HepG2 (cell line): Measurements from ENCODE around the gene UTS2R. TPM values are rescaled to one million over a fixed set of nuclear protein-coding genes. Genes with fewer than 3 reads are reported as not detected.

ENCODE experiments used
- BRCA1 ChIP-seq: sonication (generic); formaldehyde crosslinking; IDR thresholded peaks from 2 replicates; pipeline ENCODE4 v1.4.0; 2020; ENCODE audit warnings: missing genetic modification reagents
- EEA1 ChIP-seq: sonication (generic); formaldehyde crosslinking; IDR thresholded peaks from 2 replicates; pipeline ENCODE4 v1.5.1; 2020; ENCODE audit warnings: mild to moderate bottlenecking, missing genetic modification reagents, borderline replicate concordance
- FOXK1 ChIP-seq: sonication (generic); formaldehyde crosslinking; IDR thresholded peaks from 2 replicates; pipeline ENCODE4 v1.4.0; 2020; ENCODE audit warnings: low read depth, missing genetic modification reagents, borderline replicate concordance
- FOXO1 ChIP-seq: sonication (generic); formaldehyde crosslinking; IDR thresholded peaks from 2 replicates; pipeline ENCODE4 v1.4.0; 2020; ENCODE audit warnings: missing genetic modification reagents
- GABPA ChIP-seq, 2 experiments: IDR thresholded peaks; 2 replicates each; pipeline ENCODE4 v1.6.1; 2011 to 2016; ENCODE audit warnings: low read depth in 2 of 2, low read length in 1 of 2, missing biosample characterization in 1 of 2, missing genetic modification characterization in 1 of 2
- NFATC3 ChIP-seq: sonication (generic); formaldehyde crosslinking; IDR thresholded peaks from 2 replicates; pipeline ENCODE4 v1.5.1; 2020; ENCODE audit warnings: mild to moderate bottlenecking, missing genetic modification reagents
- NFE2L2 ChIP-seq: fragments of 150-350 bp; IDR thresholded peaks from 2 replicates; pipeline ENCODE4 v1.6.1; 2014; ENCODE audit warnings: low read length
- NFIC ChIP-seq: IDR thresholded peaks from 2 replicates; pipeline ENCODE4 v1.6.1; 2012; ENCODE audit warnings: mild to moderate bottlenecking, low read length, inconsistent platforms
- SRSF4 ChIP-seq: fragments of 200-400 bp; formaldehyde crosslinking; IDR thresholded peaks from one replicate; pipeline ENCODE4 v1.6.1; 2018; ENCODE audit warnings: mild to moderate bottlenecking, low read depth, low read length, moderate library complexity; ENCODE audit not compliant: poor library complexity, severe bottlenecking
- TEF ChIP-seq: sonication (generic); formaldehyde crosslinking; IDR thresholded peaks from 2 replicates; pipeline ENCODE4 v1.5.0; 2020; ENCODE audit warnings: missing genetic modification reagents
- THRA ChIP-seq: sonication (generic); formaldehyde crosslinking; IDR thresholded peaks from 2 replicates; pipeline ENCODE4 v1.4.0; 2020; ENCODE audit warnings: missing genetic modification reagents, borderline replicate concordance
- ZNF230 ChIP-seq: sonication (generic); formaldehyde crosslinking; IDR thresholded peaks from 2 replicates; pipeline ENCODE4 v1.4.0; 2020; ENCODE audit warnings: mild to moderate bottlenecking, missing genetic modification reagents
- ZNF274 ChIP-seq: sonication (generic); formaldehyde crosslinking; IDR thresholded peaks from 2 replicates; pipeline ENCODE4 v1.5.1; 2020; ENCODE audit warnings: mild to moderate bottlenecking, missing genetic modification reagents
- ZNF296 ChIP-seq: sonication (generic); formaldehyde crosslinking; conservative IDR thresholded peaks from 2 replicates; pipeline ENCODE4 v1.5.0; 2020; ENCODE audit warnings: mild to moderate bottlenecking, missing genetic modification reagents
- ZNF335 ChIP-seq: sonication (generic); formaldehyde crosslinking; IDR thresholded peaks from 2 replicates; pipeline ENCODE4 v1.4.0; 2020; ENCODE audit warnings: missing genetic modification reagents
- ZNF572 ChIP-seq: sonication (generic); formaldehyde crosslinking; IDR thresholded peaks from 2 replicates; pipeline ENCODE4 v1.5.1; 2020; ENCODE audit warnings: mild to moderate bottlenecking, missing genetic modification reagents
- ZNF766 ChIP-seq: sonication (generic); formaldehyde crosslinking; IDR thresholded peaks from 2 replicates; pipeline ENCODE4 v1.5.0; 2020; ENCODE audit warnings: missing genetic modification reagents, borderline replicate concordance
- ZNF790 ChIP-seq: sonication (generic); formaldehyde crosslinking; IDR thresholded peaks from 2 replicates; pipeline ENCODE4 v1.8.0; 2022; ENCODE audit warnings: missing genetic modification reagents, mild to moderate bottlenecking, borderline replicate concordance
- ZZZ3 ChIP-seq: sonication (generic); formaldehyde crosslinking; IDR thresholded peaks from 2 replicates; pipeline ENCODE4 v1.4.0; 2020; ENCODE audit warnings: missing genetic modification reagents, mild to moderate bottlenecking, borderline replicate concordance
- polyA plus RNA-seq, 8 experiments: library from polyadenylated mRNA; depleted of rRNA in 3 of 8; stranded (reverse) in 7 of 8; unstranded in 1 of 8; fragments of >200 nt; fragmentation: Illumina TruSeq in 4 of 8; extraction: Trizol in 4 of 8; gene quantifications; 2 replicates each; pipeline versions ENCODE4 v1.2.1 to v1.2.3, GENCODE V29; 2011 to 2016; ENCODE audit warnings: low read depth in 4 of 8, missing spikeins in 1 of 8, mixed read lengths in 1 of 8; ENCODE audit not compliant: insufficient read depth in 1 of 8
- total RNA-seq, 5 experiments: library from RNA; depleted of rRNA; stranded (reverse); fragments of >200 nt; fragmentation: Illumina TruSeq; extraction: Trizol; gene quantifications; 2 replicates each; pipeline ENCODE4 v1.2.3, GENCODE V29; 2016; ENCODE audit warnings: low read depth in 1 of 5
- TF ChIP-seq, protein P1 (sequence below): sonication (generic); formaldehyde crosslinking; conservative IDR thresholded peaks from 2 replicates; pipeline ENCODE4 v1.8.0; 2022; ENCODE audit warnings: mild to moderate bottlenecking, moderate library complexity, missing genetic modification reagents
- TF ChIP-seq, protein P2 (sequence below): sonication (generic); formaldehyde crosslinking; IDR thresholded peaks from 2 replicates; pipeline ENCODE4 v1.5.1; 2020; ENCODE audit warnings: missing genetic modification reagents, mild to moderate bottlenecking, borderline replicate concordance
- TF ChIP-seq, protein P3 (sequence below): sonication (generic); formaldehyde crosslinking; IDR thresholded peaks from 2 replicates; pipeline ENCODE4 v1.4.0; 2020; ENCODE audit warnings: missing genetic modification reagents

The UTS2R gene
- total and polyA plus RNA-seq, 2 of the 13 experiments (the other 11 are each of a cell fraction or from before 2014, with no cell fraction given), result 0.13 to 0.15 TPM

- TF ChIP-seq THRA (CRISPR knock-in tag), result peak; percentile 94
- peak; percentile 47 for TF ChIP-seq FOXO1 (CRISPR knock-in tag)
- TF ChIP-seq ZNF335 (CRISPR knock-in tag), result peak; percentile 70; the same call in 1 of the 2 replicates
- no peak for TF ChIP-seq ZZZ3 (CRISPR knock-in tag)
- TF ChIP-seq NFATC3 (CRISPR knock-in tag), result no peak
- no peak for TF ChIP-seq BRCA1
- TF ChIP-seq NFE2L2, result no peak
- no peak for TF ChIP-seq GABPA (IDR thresholded peaks at IDR 0.05; ENCODE audit: low read depth, low read length)
- no peak for TF ChIP-seq GABPA (CRISPR knock-in tag; IDR thresholded peaks at IDR 0.05; ENCODE audit: low read depth)
- no peak for TF ChIP-seq TEF (CRISPR knock-in tag)
- peak; percentile 30; the same call in 1 of the 2 replicates for TF ChIP-seq FOXK1 (CRISPR knock-in tag)
- TF ChIP-seq, protein P1, sequence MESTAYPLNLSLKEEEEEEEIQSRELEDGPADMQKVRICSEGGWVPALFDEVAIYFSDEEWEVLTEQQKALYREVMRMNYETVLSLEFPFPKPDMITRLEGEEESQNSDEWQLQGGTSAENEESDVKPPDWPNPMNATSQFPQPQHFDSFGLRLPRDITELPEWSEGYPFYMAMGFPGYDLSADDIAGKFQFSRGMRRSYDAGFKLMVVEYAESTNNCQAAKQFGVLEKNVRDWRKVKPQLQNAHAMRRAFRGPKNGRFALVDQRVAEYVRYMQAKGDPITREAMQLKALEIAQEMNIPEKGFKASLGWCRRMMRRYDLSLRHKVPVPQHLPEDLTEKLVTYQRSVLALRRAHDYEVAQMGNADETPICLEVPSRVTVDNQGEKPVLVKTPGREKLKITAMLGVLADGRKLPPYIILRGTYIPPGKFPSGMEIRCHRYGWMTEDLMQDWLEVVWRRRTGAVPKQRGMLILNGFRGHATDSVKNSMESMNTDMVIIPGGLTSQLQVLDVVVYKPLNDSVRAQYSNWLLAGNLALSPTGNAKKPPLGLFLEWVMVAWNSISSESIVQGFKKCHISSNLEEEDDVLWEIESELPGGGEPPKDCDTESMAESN, result no peak
- no peak for TF ChIP-seq ZNF296 (CRISPR knock-in tag)
- TF ChIP-seq, protein P2, sequence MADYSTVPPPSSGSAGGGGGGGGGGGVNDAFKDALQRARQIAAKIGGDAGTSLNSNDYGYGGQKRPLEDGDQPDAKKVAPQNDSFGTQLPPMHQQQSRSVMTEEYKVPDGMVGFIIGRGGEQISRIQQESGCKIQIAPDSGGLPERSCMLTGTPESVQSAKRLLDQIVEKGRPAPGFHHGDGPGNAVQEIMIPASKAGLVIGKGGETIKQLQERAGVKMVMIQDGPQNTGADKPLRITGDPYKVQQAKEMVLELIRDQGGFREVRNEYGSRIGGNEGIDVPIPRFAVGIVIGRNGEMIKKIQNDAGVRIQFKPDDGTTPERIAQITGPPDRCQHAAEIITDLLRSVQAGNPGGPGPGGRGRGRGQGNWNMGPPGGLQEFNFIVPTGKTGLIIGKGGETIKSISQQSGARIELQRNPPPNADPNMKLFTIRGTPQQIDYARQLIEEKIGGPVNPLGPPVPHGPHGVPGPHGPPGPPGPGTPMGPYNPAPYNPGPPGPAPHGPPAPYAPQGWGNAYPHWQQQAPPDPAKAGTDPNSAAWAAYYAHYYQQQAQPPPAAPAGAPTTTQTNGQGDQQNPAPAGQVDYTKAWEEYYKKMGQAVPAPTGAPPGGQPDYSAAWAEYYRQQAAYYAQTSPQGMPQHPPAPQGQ (CRISPR knock-in tag), result no peak
- no peak for TF ChIP-seq SRSF4
- TF ChIP-seq ZNF766 (CRISPR knock-in tag), result no peak
- TF ChIP-seq ZNF274 (CRISPR knock-in tag), result no peak; the same call in 1 of the 2 replicates
- no peak for TF ChIP-seq ZNF790 (CRISPR knock-in tag)
- peak; percentile 82; the same call in 1 of the 2 replicates for TF ChIP-seq ZNF230
- TF ChIP-seq EEA1 (CRISPR knock-in tag), result no peak
- TF ChIP-seq, protein P3, sequence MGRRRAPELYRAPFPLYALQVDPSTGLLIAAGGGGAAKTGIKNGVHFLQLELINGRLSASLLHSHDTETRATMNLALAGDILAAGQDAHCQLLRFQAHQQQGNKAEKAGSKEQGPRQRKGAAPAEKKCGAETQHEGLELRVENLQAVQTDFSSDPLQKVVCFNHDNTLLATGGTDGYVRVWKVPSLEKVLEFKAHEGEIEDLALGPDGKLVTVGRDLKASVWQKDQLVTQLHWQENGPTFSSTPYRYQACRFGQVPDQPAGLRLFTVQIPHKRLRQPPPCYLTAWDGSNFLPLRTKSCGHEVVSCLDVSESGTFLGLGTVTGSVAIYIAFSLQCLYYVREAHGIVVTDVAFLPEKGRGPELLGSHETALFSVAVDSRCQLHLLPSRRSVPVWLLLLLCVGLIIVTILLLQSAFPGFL (CRISPR knock-in tag), result no peak
- TF ChIP-seq ZNF572 (CRISPR knock-in tag), result peak; percentile 88; the same call in 1 of the 2 replicates
- peak; percentile 97; the same call in 1 of the 2 replicates for TF ChIP-seq NFIC
Measured at GRCh38 chr17:82330322-82331239, 41.0 kb upstream of the UTS2R start (continued).
